ENCODE results near the gene REEP1. TPM values are rescaled to one million over a fixed set of nuclear protein-coding genes. Genes with fewer than 3 reads are reported as not detected.

The REEP1 gene
- polyA plus RNA-seq, 1 donor (not counting 4 experiments of a cell fraction or from before 2014, with no cell fraction given) = 0.30 TPM

DNA sequence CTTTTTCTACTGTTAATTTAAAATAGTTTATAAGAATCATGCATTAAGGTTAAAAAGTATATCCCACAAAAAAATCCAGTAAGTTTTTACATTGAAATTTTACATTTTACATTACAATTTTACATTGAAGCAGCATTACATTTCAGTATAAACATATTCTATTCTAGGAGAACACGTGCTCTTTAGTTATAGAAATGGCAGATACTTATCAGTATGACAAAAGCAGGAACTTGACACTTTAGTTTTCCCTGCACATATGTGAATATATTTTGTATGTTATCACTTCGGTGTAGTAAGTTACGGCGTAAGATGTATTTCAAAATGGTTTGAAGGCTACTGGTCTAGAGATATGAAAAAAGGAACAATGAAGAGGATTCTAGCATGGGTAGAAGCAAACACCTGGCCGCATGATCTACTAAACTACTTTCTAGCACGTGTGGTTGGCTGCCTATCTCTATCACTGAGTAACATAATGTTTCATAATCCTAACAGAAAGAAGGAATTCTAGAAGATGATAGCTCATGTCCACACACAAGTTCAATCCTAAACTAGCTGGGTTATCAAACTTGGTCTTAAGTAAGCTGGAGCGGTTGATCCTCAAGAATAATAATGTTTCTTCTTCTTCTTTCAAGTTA lies 147.5 kb downstream of the REEP1 start:
- no peaks in the 10 kb centered on the region for H3K9me3 ChIP-seq (ENCODE audit: control insufficient read depth, low read depth, low read length)
- no peaks in the 10 kb centered on the region for H3K27me3 ChIP-seq (ENCODE audit: control insufficient read depth, extremely low read depth, insufficient read depth, low read length)
- dilution Hi-C loops (cut with MboI; ENCODE audit: extremely low pct_ligation_motif_present, low sequenced_read_pairs) = no loop called here
- DNase-seq (ENCODE audit: low read depth, low spot score) = no peak
- H2AFZ ChIP-seq (ENCODE audit: control insufficient read depth, low read length) = no peak overlapping the region
- H4K20me1 ChIP-seq (ENCODE audit: control insufficient read depth, extremely low read depth, insufficient read depth, low read length) = peaks cover 7% of the 10 kb centered on the region
- H3K4me3 ChIP-seq (ENCODE audit: control insufficient read depth in 2 of 3, extremely low read depth in 1 of 3, insufficient read depth in 2 of 3, low read depth in 1 of 3, low read length in 3 of 3) = no peak overlapping the region
- peaks cover 0 to 1% of the 10 kb centered on the region in 2 experiments for H3K36me3 ChIP-seq (ENCODE audit: control insufficient read depth in 2 of 2, extremely low read depth in 1 of 2, insufficient read depth in 2 of 2, low read length in 2 of 2)
- H3K4me2 ChIP-seq (ENCODE audit: control insufficient read depth, extremely low read depth, insufficient read depth, low read depth, low read length) = no peak overlapping the region
- peaks cover 93% of the 10 kb centered on the region for H3K79me2 ChIP-seq (ENCODE audit: control insufficient read depth, insufficient read depth, low read length)
- H3K27ac ChIP-seq (ENCODE audit: control insufficient read depth, insufficient read depth, low read length) = no peak overlapping the region
- H3K9ac ChIP-seq (ENCODE audit: control insufficient read depth, extremely low read depth, insufficient read depth, low read length) = no peak overlapping the region
- TF ChIP-seq EZH2 (IDR thresholded peaks at IDR 0.05; ENCODE audit: low read length) = no peak
- TF ChIP-seq, protein P1, sequence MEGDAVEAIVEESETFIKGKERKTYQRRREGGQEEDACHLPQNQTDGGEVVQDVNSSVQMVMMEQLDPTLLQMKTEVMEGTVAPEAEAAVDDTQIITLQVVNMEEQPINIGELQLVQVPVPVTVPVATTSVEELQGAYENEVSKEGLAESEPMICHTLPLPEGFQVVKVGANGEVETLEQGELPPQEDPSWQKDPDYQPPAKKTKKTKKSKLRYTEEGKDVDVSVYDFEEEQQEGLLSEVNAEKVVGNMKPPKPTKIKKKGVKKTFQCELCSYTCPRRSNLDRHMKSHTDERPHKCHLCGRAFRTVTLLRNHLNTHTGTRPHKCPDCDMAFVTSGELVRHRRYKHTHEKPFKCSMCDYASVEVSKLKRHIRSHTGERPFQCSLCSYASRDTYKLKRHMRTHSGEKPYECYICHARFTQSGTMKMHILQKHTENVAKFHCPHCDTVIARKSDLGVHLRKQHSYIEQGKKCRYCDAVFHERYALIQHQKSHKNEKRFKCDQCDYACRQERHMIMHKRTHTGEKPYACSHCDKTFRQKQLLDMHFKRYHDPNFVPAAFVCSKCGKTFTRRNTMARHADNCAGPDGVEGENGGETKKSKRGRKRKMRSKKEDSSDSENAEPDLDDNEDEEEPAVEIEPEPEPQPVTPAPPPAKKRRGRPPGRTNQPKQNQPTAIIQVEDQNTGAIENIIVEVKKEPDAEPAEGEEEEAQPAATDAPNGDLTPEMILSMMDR (optimal IDR thresholded peaks at IDR 0.05 in 1 of 3, IDR thresholded peaks at IDR 0.05 in 1 of 3, conservative IDR thresholded peaks at IDR 0.05 in 1 of 3; ENCODE audit: extremely low read depth in 1 of 3, insufficient read depth in 2 of 3, low read length in 3 of 3) = no peak
- no peak for FAIRE-seq
- no peaks in the 10 kb centered on the region for H3K9me1 ChIP-seq (ENCODE audit: control insufficient read depth, extremely low read depth, insufficient read depth, low read length)
- H3K4me1 ChIP-seq (ENCODE audit: control insufficient read depth, extremely low read depth, insufficient read depth, low read length) = peaks cover 21% of the 10 kb centered on the region

DNA sequence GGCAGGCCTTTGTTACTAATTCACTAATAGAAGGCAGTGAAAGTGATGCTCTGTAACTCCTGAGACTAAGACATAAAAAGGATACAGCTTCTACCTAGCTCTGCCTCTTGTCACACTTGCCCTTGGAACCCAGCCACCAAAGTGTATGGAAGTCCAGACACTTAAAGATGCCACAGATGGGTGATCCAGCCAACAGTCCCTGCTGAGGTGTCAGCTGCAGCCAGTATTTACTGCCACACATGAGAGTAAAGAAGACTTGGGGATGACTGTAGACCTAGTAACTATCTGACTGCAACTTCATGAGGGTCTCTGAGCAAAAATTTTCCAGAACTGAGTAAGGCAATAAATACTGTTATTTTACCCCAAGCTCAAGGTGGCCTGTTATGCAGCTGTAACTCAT lies 151.0 kb downstream of the REEP1 start:
- no peaks in the 10 kb centered on the region for H3K9me1 ChIP-seq (ENCODE audit: control insufficient read depth, extremely low read depth, insufficient read depth, low read length)
- peaks cover 95% of the 10 kb centered on the region for H3K79me2 ChIP-seq (ENCODE audit: control insufficient read depth, insufficient read depth, low read length)
- no peak overlapping the region for H2AFZ ChIP-seq (ENCODE audit: control insufficient read depth, low read length)
- no peaks in the 10 kb centered on the region for H3K9me3 ChIP-seq (ENCODE audit: control insufficient read depth, low read depth, low read length)
- TF ChIP-seq, protein P1 (optimal IDR thresholded peaks at IDR 0.05 in 1 of 3, IDR thresholded peaks at IDR 0.05 in 1 of 3, conservative IDR thresholded peaks at IDR 0.05 in 1 of 3; ENCODE audit: extremely low read depth in 1 of 3, insufficient read depth in 2 of 3, low read length in 3 of 3) = no peak
- no peak for TF ChIP-seq EZH2 (IDR thresholded peaks at IDR 0.05; ENCODE audit: low read length)
- FAIRE-seq (no peak), DNase-seq (ENCODE audit: low read depth, low spot score) (no peak)
- dilution Hi-C loops (cut with MboI; ENCODE audit: extremely low pct_ligation_motif_present, low sequenced_read_pairs) = no loop called here
- no peaks in the 10 kb centered on the region for H4K20me1 ChIP-seq (ENCODE audit: control insufficient read depth, extremely low read depth, insufficient read depth, low read length)
- H3K4me3 ChIP-seq (ENCODE audit: control insufficient read depth in 2 of 3, extremely low read depth in 1 of 3, insufficient read depth in 2 of 3, low read depth in 1 of 3, low read length in 3 of 3) = no peak overlapping the region
- no peak overlapping the region for H3K9ac ChIP-seq (ENCODE audit: control insufficient read depth, extremely low read depth, insufficient read depth, low read length)
- peaks cover 17% of the 10 kb centered on the region for H3K4me1 ChIP-seq (ENCODE audit: control insufficient read depth, extremely low read depth, insufficient read depth, low read length)
- no peak overlapping the region for H3K27ac ChIP-seq (ENCODE audit: control insufficient read depth, insufficient read depth, low read length)
- H3K4me2 ChIP-seq (ENCODE audit: control insufficient read depth, extremely low read depth, insufficient read depth, low read depth, low read length) = no peak overlapping the region
- no peaks in the 10 kb centered on the region for H3K36me3 ChIP-seq (ENCODE audit: control insufficient read depth in 2 of 2, extremely low read depth in 1 of 2, insufficient read depth in 2 of 2, low read length in 2 of 2)
- H3K27me3 ChIP-seq (ENCODE audit: control insufficient read depth, extremely low read depth, insufficient read depth, low read length) = no peaks in the 10 kb centered on the region

Data from keratinocyte (primary cell).